HepG2 (cell line): ENCODE results near the gene ITPR1. TPM values are rescaled to one million over a fixed set of nuclear protein-coding genes. Genes with fewer than 3 reads are reported as not detected.

ENCODE experiments used
- ATF3 ChIP-seq: sonication (generic); formaldehyde crosslinking; IDR thresholded peaks from 2 replicates; pipeline ENCODE4 v1.4.0; 2020; ENCODE audit warnings: missing genetic modification reagents
- CCAR2 ChIP-seq: fragments of 200-400 bp; formaldehyde crosslinking; optimal IDR thresholded peaks from 2 replicates; pipeline ENCODE3; 2018; ENCODE audit warnings: low read depth, mild to moderate bottlenecking, low read length, moderate library complexity
- ETS1 ChIP-seq: sonication (generic); formaldehyde crosslinking; IDR thresholded peaks from 2 replicates; pipeline ENCODE4 v1.4.0; 2020; ENCODE audit warnings: missing genetic modification reagents
- FIP1L1 ChIP-seq: fragments of 200-400 bp; formaldehyde crosslinking; IDR thresholded peaks from 2 replicates; pipeline ENCODE4 v1.6.1; 2018; ENCODE audit warnings: low read depth, mild to moderate bottlenecking, low read length, moderate library complexity, borderline replicate concordance; ENCODE audit not compliant: insufficient read depth
- HMG20B ChIP-seq: conservative IDR thresholded peaks from 2 replicates; pipeline ENCODE4 v1.6.1; 2016; ENCODE audit warnings: missing genetic modification reagents, missing compliant biosample characterization
- HNF4G ChIP-seq, 2 experiments: sonication (generic) in 1 of 2; formaldehyde crosslinking in 1 of 2; IDR thresholded peaks; 2 replicates each; pipeline versions ENCODE4 v1.4.0 to v1.6.1; 2011 to 2020; ENCODE audit warnings: borderline replicate concordance in 2 of 2, low read depth in 2 of 2, mild to moderate bottlenecking in 2 of 2, low read length in 1 of 2, missing genetic modification reagents in 1 of 2, moderate library complexity in 1 of 2
- HOXA5 ChIP-seq: sonication (generic); formaldehyde crosslinking; IDR thresholded peaks from 2 replicates; pipeline ENCODE4 v1.4.0; 2020; ENCODE audit warnings: missing genetic modification reagents
- NFATC3 ChIP-seq: sonication (generic); formaldehyde crosslinking; IDR thresholded peaks from 2 replicates; pipeline ENCODE4 v1.5.1; 2020; ENCODE audit warnings: mild to moderate bottlenecking, missing genetic modification reagents
- NFE2L1 ChIP-seq: sonication (generic); formaldehyde crosslinking; IDR thresholded peaks from 2 replicates; pipeline ENCODE4 v1.4.0; 2020; ENCODE audit warnings: missing genetic modification reagents, mild to moderate bottlenecking, borderline replicate concordance
- NR3C1 ChIP-seq: sonication (generic); formaldehyde crosslinking; IDR thresholded peaks from 2 replicates; pipeline ENCODE4 v1.4.0; 2020; ENCODE audit warnings: missing genetic modification reagents
- PHF8 ChIP-seq: sonication (generic); formaldehyde crosslinking; IDR thresholded peaks from 2 replicates; pipeline ENCODE4 v1.5.0; 2020; ENCODE audit warnings: missing genetic modification reagents
- RARG ChIP-seq: sonication (generic); formaldehyde crosslinking; IDR thresholded peaks from 2 replicates; pipeline ENCODE4 v1.4.0; 2020; ENCODE audit warnings: low read depth, mild to moderate bottlenecking, missing genetic modification reagents
- RFX5 ChIP-seq: IDR thresholded peaks from 2 replicates; pipeline ENCODE4 v1.6.1; 2011; ENCODE audit warnings: low read depth, low read length, improper control_type of control experiment
- SP140L ChIP-seq: sonication (generic); formaldehyde crosslinking; IDR thresholded peaks from 2 replicates; pipeline ENCODE4 v1.4.0; 2020; ENCODE audit warnings: missing genetic modification reagents, borderline replicate concordance
- USF2 ChIP-seq, 2 experiments: sonication (generic) in 1 of 2; formaldehyde crosslinking in 1 of 2; IDR thresholded peaks; 2 replicates each; pipeline versions ENCODE4 v1.5.1 to v1.6.1; 2011 to 2020; ENCODE audit warnings: borderline replicate concordance in 1 of 2, low read depth in 1 of 2, low read length in 1 of 2, mild to moderate bottlenecking in 1 of 2, missing genetic modification reagents in 1 of 2, moderate library complexity in 1 of 2
- ZBTB3 ChIP-seq: sonication (generic); formaldehyde crosslinking; IDR thresholded peaks from 2 replicates; pipeline ENCODE4 v1.4.0; 2020; ENCODE audit warnings: low read depth, mild to moderate bottlenecking, moderate library complexity, missing genetic modification reagents, borderline replicate concordance
- ZFP90 ChIP-seq: sonication (generic); formaldehyde crosslinking; IDR thresholded peaks from 2 replicates; pipeline ENCODE4 v1.8.0; 2022; ENCODE audit warnings: missing genetic modification reagents, mild to moderate bottlenecking, inconsistent platforms, borderline replicate concordance
- ZNF12 ChIP-seq: sonication (generic); formaldehyde crosslinking; IDR thresholded peaks from 2 replicates; pipeline ENCODE4 v1.5.0; 2020; ENCODE audit warnings: missing genetic modification reagents
- ZNF143 ChIP-seq: sonication (generic); formaldehyde crosslinking; IDR thresholded peaks from 2 replicates; pipeline ENCODE4 v1.4.0; 2020; ENCODE audit warnings: missing genetic modification reagents
- ZNF253 ChIP-seq: sonication (generic); formaldehyde crosslinking; IDR thresholded peaks from 2 replicates; pipeline ENCODE4 v1.8.0; 2022; ENCODE audit warnings: mild to moderate bottlenecking, missing genetic modification reagents, borderline replicate concordance
- ZNF260 ChIP-seq: sonication (generic); formaldehyde crosslinking; IDR thresholded peaks from 2 replicates; pipeline ENCODE4 v1.4.0; 2020; ENCODE audit warnings: missing genetic modification reagents, low read depth, mild to moderate bottlenecking, borderline replicate concordance
- ZNF292 ChIP-seq: sonication (generic); formaldehyde crosslinking; IDR thresholded peaks from 2 replicates; pipeline ENCODE4 v1.8.1; 2022; ENCODE audit warnings: mild to moderate bottlenecking, low read depth, missing genetic modification reagents, borderline replicate concordance
- ZNF331 ChIP-seq: sonication (generic); formaldehyde crosslinking; IDR thresholded peaks from 2 replicates; pipeline ENCODE4 v1.4.0; 2020; ENCODE audit warnings: missing genetic modification reagents
- ZNF382 ChIP-seq: sonication (generic); formaldehyde crosslinking; IDR thresholded peaks from 2 replicates; pipeline ENCODE4 v1.5.0; 2020; ENCODE audit warnings: missing genetic modification reagents, mild to moderate bottlenecking, borderline replicate concordance
- ZNF577 ChIP-seq: sonication (generic); formaldehyde crosslinking; IDR thresholded peaks from 2 replicates; pipeline ENCODE4 v1.4.0; 2020; ENCODE audit warnings: mild to moderate bottlenecking, low read depth, missing genetic modification reagents, borderline replicate concordance
- ZNF629 ChIP-seq: sonication (generic); formaldehyde crosslinking; conservative IDR thresholded peaks from 2 replicates; pipeline ENCODE4 v1.5.0; 2020; ENCODE audit warnings: missing genetic modification reagents
- polyA plus RNA-seq, 8 experiments: library from polyadenylated mRNA; depleted of rRNA in 3 of 8; stranded (reverse) in 7 of 8; unstranded in 1 of 8; fragments of >200 nt; fragmentation: Illumina TruSeq in 4 of 8; extraction: Trizol in 4 of 8; gene quantifications; 2 replicates each; pipeline versions ENCODE4 v1.2.1 to v1.2.3, GENCODE V29; 2011 to 2016; ENCODE audit warnings: low read depth in 4 of 8, missing spikeins in 1 of 8, mixed read lengths in 1 of 8; ENCODE audit not compliant: insufficient read depth in 1 of 8
- total RNA-seq, 5 experiments: library from RNA; depleted of rRNA; stranded (reverse); fragments of >200 nt; fragmentation: Illumina TruSeq; extraction: Trizol; gene quantifications; 2 replicates each; pipeline ENCODE4 v1.2.3, GENCODE V29; 2016; ENCODE audit warnings: low read depth in 1 of 5

The ITPR1 gene
- total and polyA plus RNA-seq, 2 of the 13 experiments (the other 11 are each of a cell fraction or from before 2014, with no cell fraction given) = 10.0 to 11.4 TPM

GRCh38 chr3:4720316-4721075 lies 227.3 kb downstream of the ITPR1 start (continued):
- TF ChIP-seq ZNF577 (CRISPR knock-in tag) = no peak
- TF ChIP-seq ZNF143 (CRISPR knock-in tag) = no peak
- peak; percentile 99 for TF ChIP-seq ZBTB3 (CRISPR knock-in tag)
- 0 out of 2 replicates have a peak, but pooled peaks have one; percentile 40 for TF ChIP-seq HMG20B
- TF ChIP-seq NR3C1 (CRISPR knock-in tag) = no peak
- no peak for TF ChIP-seq ZNF253 (CRISPR knock-in tag)
- TF ChIP-seq ZNF12 (CRISPR knock-in tag) = peak; percentile 50; the same call in 1 of the 2 replicates
- TF ChIP-seq HOXA5 (CRISPR knock-in tag) = 0 out of 2 replicates have a peak, but pooled peaks have one; percentile 40
- TF ChIP-seq NFE2L1 (CRISPR knock-in tag) = no peak
- no peak for TF ChIP-seq RARG (CRISPR knock-in tag)
- peak; percentile 19; the same call in 1 of the 2 replicates for TF ChIP-seq ZNF292
- TF ChIP-seq NFATC3 (CRISPR knock-in tag) = no peak
- no peak for TF ChIP-seq ZFP90 (CRISPR knock-in tag)
- no peak for TF ChIP-seq ZNF382
- no peak for TF ChIP-seq CCAR2
- no peak for TF ChIP-seq ZNF260
- no peak for TF ChIP-seq ETS1 (CRISPR knock-in tag)
- TF ChIP-seq PHF8 = 0 out of 2 replicates have a peak, but pooled peaks have one; percentile 15
- no peak for TF ChIP-seq USF2 (IDR thresholded peaks at IDR 0.05; ENCODE audit: low read depth, low read length)
- no peak for TF ChIP-seq USF2 (CRISPR knock-in tag; IDR thresholded peaks at IDR 0.05; ENCODE audit: borderline replicate concordance)
- TF ChIP-seq FIP1L1 = no peak
- TF ChIP-seq ZNF629 (CRISPR knock-in tag) = no peak
- no peak for TF ChIP-seq RFX5
- TF ChIP-seq ATF3 (CRISPR knock-in tag) = no peak
- TF ChIP-seq ZNF331 (CRISPR knock-in tag) = peak; percentile 59; the same call in 1 of the 2 replicates
- no peak for TF ChIP-seq HNF4G (IDR thresholded peaks at IDR 0.05; ENCODE audit: borderline replicate concordance, low read depth, low read length)
- no peak for TF ChIP-seq HNF4G (CRISPR knock-in tag; IDR thresholded peaks at IDR 0.05; ENCODE audit: borderline replicate concordance, low read depth)
- no peak for TF ChIP-seq SP140L (CRISPR knock-in tag)
